Erythroblast (primary cell): Measurements from ENCODE around the gene EGLN1.

ENCODE experiments used
- GATA1 ChIP-seq: IDR thresholded peaks from 2 replicates; pipeline ENCODE4 v1.6.1; 2011; ENCODE audit warnings: low read depth, mild to moderate bottlenecking, control low read depth, low read length, moderate library complexity
- POLR2A ChIP-seq: IDR thresholded peaks from 2 replicates; pipeline ENCODE4 v1.6.1; 2011; ENCODE audit warnings: mild to moderate bottlenecking, low read length

DNA sequence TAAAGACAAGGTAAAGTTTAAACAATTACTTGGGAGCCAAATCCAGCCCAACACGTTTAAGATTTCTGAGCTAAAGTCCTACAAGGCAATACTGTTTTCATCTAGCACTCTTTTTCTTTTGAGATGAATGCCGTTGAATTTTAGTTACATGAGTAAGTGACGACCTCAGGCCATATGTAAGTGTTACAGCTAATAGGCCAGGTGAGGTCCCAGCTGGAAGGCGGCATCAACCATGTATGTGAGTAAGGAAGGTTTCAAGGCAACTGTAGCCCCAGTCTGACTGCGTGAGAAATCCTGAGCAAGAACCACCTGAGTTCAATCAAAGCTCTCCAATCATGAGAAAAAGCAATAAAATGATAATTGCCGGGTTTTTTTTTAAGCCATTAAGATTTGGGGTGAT is 41.5 kb upstream of the EGLN1 start:
- TF ChIP-seq POLR2A (no peak), GATA1 (no peak)
